Measurements from ENCODE around the gene CSTF1.

DNA sequence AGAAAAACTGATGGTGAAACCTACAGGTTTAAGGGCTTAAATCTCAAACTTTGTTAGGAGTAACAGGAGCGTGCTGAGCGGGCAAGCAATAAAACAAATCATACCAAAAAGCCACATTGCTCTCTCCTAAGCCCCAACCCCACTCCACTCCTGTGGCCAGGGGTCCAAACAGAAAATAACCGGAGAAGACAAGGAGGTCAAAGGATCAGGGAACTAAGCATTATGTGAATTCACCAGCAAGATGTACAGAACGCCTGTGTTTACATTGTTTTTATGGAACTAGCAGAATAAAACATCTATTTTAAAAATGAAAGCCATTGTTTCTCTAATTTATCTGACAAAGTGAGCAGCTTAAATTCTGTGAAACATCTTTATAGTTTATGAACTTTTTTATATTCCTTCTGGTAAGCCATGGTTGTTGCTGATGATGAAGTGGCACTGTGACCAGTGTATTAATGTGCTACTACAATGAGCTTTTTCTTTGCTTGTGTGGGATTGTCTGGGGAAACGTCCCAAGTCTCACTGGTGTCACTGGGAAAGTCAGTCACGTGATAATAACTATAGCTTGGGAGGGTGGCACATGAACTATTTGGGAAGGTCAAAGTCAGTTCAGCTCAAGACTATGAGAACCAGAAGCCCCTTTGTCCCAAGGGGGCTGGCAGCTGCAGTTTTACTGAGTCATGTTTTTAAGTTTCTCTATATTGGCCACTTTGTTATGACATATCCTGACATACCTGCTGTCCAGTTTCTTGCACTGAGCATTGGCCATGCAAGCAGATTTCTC lies 23.9 kb upstream of the CSTF1 start:
- TF ChIP-seq POLR2AphosphoS5 (IDR thresholded peaks at IDR 0.05) (no peak), POLR2A (IDR thresholded peaks at IDR 0.05) (no peak), EP300 (IDR thresholded peaks at IDR 0.05; ENCODE audit: low read depth) (no peak)
- TF ChIP-seq, protein P1, sequence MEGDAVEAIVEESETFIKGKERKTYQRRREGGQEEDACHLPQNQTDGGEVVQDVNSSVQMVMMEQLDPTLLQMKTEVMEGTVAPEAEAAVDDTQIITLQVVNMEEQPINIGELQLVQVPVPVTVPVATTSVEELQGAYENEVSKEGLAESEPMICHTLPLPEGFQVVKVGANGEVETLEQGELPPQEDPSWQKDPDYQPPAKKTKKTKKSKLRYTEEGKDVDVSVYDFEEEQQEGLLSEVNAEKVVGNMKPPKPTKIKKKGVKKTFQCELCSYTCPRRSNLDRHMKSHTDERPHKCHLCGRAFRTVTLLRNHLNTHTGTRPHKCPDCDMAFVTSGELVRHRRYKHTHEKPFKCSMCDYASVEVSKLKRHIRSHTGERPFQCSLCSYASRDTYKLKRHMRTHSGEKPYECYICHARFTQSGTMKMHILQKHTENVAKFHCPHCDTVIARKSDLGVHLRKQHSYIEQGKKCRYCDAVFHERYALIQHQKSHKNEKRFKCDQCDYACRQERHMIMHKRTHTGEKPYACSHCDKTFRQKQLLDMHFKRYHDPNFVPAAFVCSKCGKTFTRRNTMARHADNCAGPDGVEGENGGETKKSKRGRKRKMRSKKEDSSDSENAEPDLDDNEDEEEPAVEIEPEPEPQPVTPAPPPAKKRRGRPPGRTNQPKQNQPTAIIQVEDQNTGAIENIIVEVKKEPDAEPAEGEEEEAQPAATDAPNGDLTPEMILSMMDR (IDR thresholded peaks at IDR 0.05) = no peak

Measured in transverse colon (tissue), 4 donors.